HEK293 (cell line): ENCODE measurements around the gene PTGIS.
A peak's percentile ranks its signal among the peaks of the same experiment; 100 is the strongest.

Source experiments
- CTCF ChIA-PET: fragments of 350-600 bp; formaldehyde crosslinking; extraction: SDS; loops from one replicate; lab custom pipeline; 2021; ENCODE audit warnings: antibody characterized with exemption; lab: Yijun Ruan, JAX
- POLR2A ChIA-PET: fragments of 300-600 bp; formaldehyde crosslinking; extraction: SDS; loops from one replicate; lab custom pipeline; 2020; ENCODE audit warnings: antibody characterized with exemption, inconsistent platforms; lab: Yijun Ruan, JAX
- H3K27ac ChIP-seq: fragments of 200-500 bp; sonication (Bioruptor generic); 2 replicates; pipeline ENCODE4 v1.5.1; 2014; ENCODE audit warnings: low read depth, low read length, control low read depth, inconsistent platforms; ENCODE audit errors: extremely low read depth
- H3K36me3 ChIP-seq, 2 experiments: fragments of 200-500 bp in 1 of 2; sonication (Bioruptor generic) in 1 of 2; 1 replicate in 1 of 2; 2 replicates in 1 of 2; pipeline ENCODE4 v1.5.1; 2014 to 2017; ENCODE audit warnings: inconsistent platforms in 2 of 2, low read length in 2 of 2; ENCODE audit not compliant: control insufficient read depth in 2 of 2, insufficient read depth in 1 of 2
- H3K4me1 ChIP-seq: fragments of 200-500 bp; sonication (Bioruptor generic); 2 replicates; pipeline ENCODE4 v1.5.1; 2014; ENCODE audit warnings: mild to moderate bottlenecking, low read length, inconsistent platforms; ENCODE audit not compliant: control insufficient read depth, insufficient read depth
- H3K4me3 ChIP-seq: 2 replicates; pipeline ENCODE4 v1.5.1; 2011; ENCODE audit warnings: low read depth, mild to moderate bottlenecking, control low read depth, low read length, moderate library complexity
- H3K9me3 ChIP-seq: fragments of 200-500 bp; sonication (Bioruptor generic); 2 replicates; pipeline ENCODE4 v1.5.1; 2014; ENCODE audit warnings: low read depth, low read length, inconsistent platforms; ENCODE audit not compliant: control insufficient read depth, insufficient read depth
- GLIS2 ChIP-seq: fragments of 450-650 bp; formaldehyde crosslinking; IDR thresholded peaks from 2 replicates; pipeline ENCODE4 v1.5.1; 2016; ENCODE audit warnings: missing biosample characterization, missing genetic modification characterization
- KLF16 ChIP-seq: fragments of 450-650 bp; formaldehyde crosslinking; IDR thresholded peaks from 2 replicates; pipeline ENCODE4 v1.5.1; 2017; ENCODE audit warnings: missing biosample characterization, missing genetic modification characterization
- MEIS1 ChIP-seq: sonication (generic); formaldehyde crosslinking; IDR thresholded peaks from 2 replicates; pipeline ENCODE4 v1.8.1; 2022; ENCODE audit warnings: missing genetic modification reagents, mild to moderate bottlenecking, borderline replicate concordance
- PRDM4 ChIP-seq: fragments of 450-650 bp; formaldehyde crosslinking; IDR thresholded peaks from 2 replicates; pipeline ENCODE4 v1.5.1; 2017; ENCODE audit warnings: missing biosample characterization, missing genetic modification characterization
- RBAK ChIP-seq: fragments of 450-650 bp; formaldehyde crosslinking; IDR thresholded peaks from 2 replicates; pipeline ENCODE4 v1.5.1; 2016; ENCODE audit warnings: missing biosample characterization, missing genetic modification characterization
- REPIN1 ChIP-seq: fragments of 450-650 bp; formaldehyde crosslinking; IDR thresholded peaks from 2 replicates; pipeline ENCODE4 v1.5.1; 2017; ENCODE audit warnings: missing biosample characterization, missing genetic modification characterization, low read depth
- YY2 ChIP-seq: fragments of 450-650 bp; formaldehyde crosslinking; IDR thresholded peaks from 2 replicates; pipeline ENCODE4 v1.5.1; 2016; ENCODE audit warnings: missing biosample characterization, missing genetic modification characterization
- ZBTB44 ChIP-seq: fragments of 450-650 bp; IDR thresholded peaks from 2 replicates; pipeline ENCODE4 v1.5.1; 2018; ENCODE audit warnings: missing biosample characterization, mild to moderate bottlenecking, missing genetic modification characterization
- ZNF114 ChIP-seq: fragments of 450-650 bp; formaldehyde crosslinking; IDR thresholded peaks from 2 replicates; pipeline ENCODE4 v1.5.0; 2017; ENCODE audit warnings: missing biosample characterization, missing genetic modification characterization
- ZNF2 ChIP-seq: fragments of 450-650 bp; formaldehyde crosslinking; IDR thresholded peaks from 2 replicates; pipeline ENCODE4 v1.5.1; 2016; ENCODE audit warnings: missing biosample characterization, missing genetic modification characterization
- ZNF211 ChIP-seq: fragments of 450-650 bp; formaldehyde crosslinking; IDR thresholded peaks from 2 replicates; pipeline ENCODE4 v1.5.1; 2016; ENCODE audit warnings: low read depth, missing biosample characterization, missing genetic modification characterization
- ZNF214 ChIP-seq: fragments of 450-650 bp; formaldehyde crosslinking; IDR thresholded peaks from 2 replicates; pipeline ENCODE4 v1.5.1; 2017; ENCODE audit warnings: missing biosample characterization, mild to moderate bottlenecking, missing genetic modification characterization, borderline replicate concordance
- ZNF26 ChIP-seq: fragments of 450-650 bp; formaldehyde crosslinking; IDR thresholded peaks from 2 replicates; pipeline ENCODE4 v1.5.1; 2016; ENCODE audit warnings: missing biosample characterization, missing genetic modification characterization
- ZNF266 ChIP-seq: fragments of 450-650 bp; formaldehyde crosslinking; IDR thresholded peaks from 2 replicates; pipeline ENCODE4 v1.5.1; 2016; ENCODE audit warnings: missing biosample characterization, missing genetic modification characterization, low read depth
- ZNF302 ChIP-seq: fragments of 450-650 bp; formaldehyde crosslinking; IDR thresholded peaks from 2 replicates; pipeline ENCODE4 v1.5.1; 2016; ENCODE audit warnings: missing biosample characterization, missing genetic modification characterization, low read depth
- ZNF311 ChIP-seq: fragments of 450-650 bp; formaldehyde crosslinking; IDR thresholded peaks from 2 replicates; pipeline ENCODE4 v1.5.1; 2017; ENCODE audit warnings: missing biosample characterization, missing genetic modification characterization, borderline replicate concordance
- ZNF341 ChIP-seq: fragments of 450-650 bp; formaldehyde crosslinking; IDR thresholded peaks from 2 replicates; pipeline ENCODE4; 2016; ENCODE audit warnings: low read depth, missing biosample characterization, missing genetic modification characterization
- ZNF623 ChIP-seq: fragments of 450-650 bp; formaldehyde crosslinking; IDR thresholded peaks from 2 replicates; pipeline ENCODE4 v1.5.1; 2016; ENCODE audit warnings: missing biosample characterization, missing genetic modification characterization
- ZNF626 ChIP-seq: fragments of 450-650 bp; sonication (Bioruptor Pico); formaldehyde crosslinking; IDR thresholded peaks from 2 replicates; pipeline ENCODE4 v1.5.1; 2018; ENCODE audit warnings: missing biosample characterization, missing genetic modification characterization, inconsistent platforms
- ZNF629 ChIP-seq: fragments of 450-650 bp; formaldehyde crosslinking; IDR thresholded peaks from 2 replicates; pipeline ENCODE4 v1.5.1; 2017; ENCODE audit warnings: missing biosample characterization, missing genetic modification characterization
- ZNF768 ChIP-seq: fragments of 450-650 bp; formaldehyde crosslinking; IDR thresholded peaks from 2 replicates; pipeline ENCODE4 v1.5.1; 2018; ENCODE audit warnings: missing biosample characterization, mild to moderate bottlenecking, missing genetic modification characterization
- ZSCAN23 ChIP-seq: fragments of 450-650 bp; formaldehyde crosslinking; IDR thresholded peaks from 2 replicates; pipeline ENCODE4 v1.5.1; 2016; ENCODE audit warnings: missing biosample characterization, missing genetic modification characterization

PTGIS gene

GRCh38 chr20:49482621-49483017 is 85.3 kb downstream of the PTGIS start, which contains the start of gene KCNB1 (continued):
- TF ChIP-seq PRDM4 (tag by site-specific recombination): no peak
- TF ChIP-seq ZNF266 (tag by site-specific recombination): no peak
- TF ChIP-seq ZNF2 (tag by site-specific recombination): no peak
- TF ChIP-seq GLIS2 (tag by site-specific recombination): peak; percentile 88
- TF ChIP-seq YY2 (tag by site-specific recombination): no peak

DNA sequence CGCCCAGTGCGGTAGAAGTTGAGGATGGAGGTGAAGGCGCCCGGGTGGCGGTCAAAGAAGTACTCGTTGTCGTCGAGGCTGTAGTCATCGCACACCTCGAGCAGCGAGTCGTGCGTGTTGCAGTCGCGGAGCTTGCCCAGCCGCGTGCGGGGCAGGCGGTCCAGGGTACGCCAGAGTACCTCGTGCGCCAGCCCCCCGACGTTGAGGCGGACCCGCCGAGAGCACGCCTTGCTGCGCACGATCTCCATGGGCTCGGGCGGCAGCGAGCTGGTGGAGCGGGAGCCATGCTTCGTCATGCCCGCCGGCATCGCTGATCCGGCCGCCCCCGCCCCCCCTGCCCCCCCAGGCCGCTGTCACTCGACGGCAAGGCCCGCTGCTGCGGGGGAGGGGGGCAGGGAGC is 85.8 kb downstream of the PTGIS start:
- 0 out of 2 replicates have a peak, but pooled peaks cover 4% of the 10 kb centered on the region for H3K4me1 ChIP-seq
- H3K9me3 ChIP-seq: no peaks in the 10 kb centered on the region
- no peak overlapping the region for H3K4me3 ChIP-seq
- ChIA-PET POLR2A (no interaction called here), CTCF (interaction anchor here (0.8 to 6.1 kb wide), 3 partner anchors 15 to 146 kb away, joined by 3 to 118 read pairs (median 5); no protein-coding TSS in a partner anchor)
- TF ChIP-seq ZNF626 (tag by site-specific recombination) (no peak), MEIS1 (CRISPR knock-in tag) (no peak), ZNF114 (tag by site-specific recombination) (no peak), ZNF311 (no peak), ZSCAN23 (tag by site-specific recombination) (no peak), ZBTB44 (tag by site-specific recombination) (no peak), ZNF623 (tag by site-specific recombination) (no peak), REPIN1 (no peak), ZNF26 (tag by site-specific recombination) (no peak), ZNF302 (tag by site-specific recombination) (no peak), KLF16 (no peak), ZNF214 (tag by site-specific recombination) (no peak), ZNF768 (tag by site-specific recombination) (no peak), ZNF629 (tag by site-specific recombination) (no peak), RBAK (tag by site-specific recombination) (no peak)
- H3K27ac ChIP-seq: no peak overlapping the region
- H3K36me3 ChIP-seq: no peaks in the 10 kb centered on the region

GRCh38 chr20:49481116-49481515 is 86.8 kb downstream of the PTGIS start:
- Histone ChIP-seq H3K36me3 (no peaks in the 10 kb centered on the region), H3K9me3 (no peaks in the 10 kb centered on the region), H3K4me3 (no peak overlapping the region), H3K27ac (no peak overlapping the region), H3K4me1 (0 out of 2 replicates have a peak, but pooled peaks cover 4% of the 10 kb centered on the region)
- ChIA-PET CTCF (interaction anchor here (0.6 to 0.8 kb wide), 2 partner anchors 14 to 45 kb away, joined by 3 read pairs; no protein-coding TSS in a partner anchor), POLR2A (no interaction called here)
- TF ChIP-seq ZNF211 (tag by site-specific recombination) (no peak), ZNF341 (no peak)
